Nephron (organoid): ENCODE results near the gene LRRC4C.

Experiments used
- H3K27ac Mint-ChIP-seq, 3 experiments: 2 replicates each; pipeline ENCODE4 v1.8.0; 2020; ENCODE audit warnings: mixed read lengths in 3 of 3, mild to moderate bottlenecking in 2 of 3, moderate library complexity in 1 of 3
- H3K27me3 Mint-ChIP-seq: 2 replicates; pipeline ENCODE4 v1.8.0; 2021; ENCODE audit warnings: low read depth, mild to moderate bottlenecking, moderate library complexity, mixed read lengths
- H3K36me3 Mint-ChIP-seq: 2 replicates; pipeline ENCODE4 v1.8.0; 2020; ENCODE audit warnings: low read depth, mixed read lengths
- H3K4me1 Mint-ChIP-seq: 2 replicates; pipeline ENCODE4 v1.8.0; 2020; ENCODE audit warnings: mixed read lengths
- H3K4me3 Mint-ChIP-seq, 3 experiments: 2 replicates each; pipeline ENCODE4 v1.8.0; 2020; ENCODE audit warnings: mild to moderate bottlenecking in 3 of 3, mixed read lengths in 3 of 3, moderate library complexity in 2 of 3
- H3K9me3 Mint-ChIP-seq: 2 replicates; pipeline ENCODE4 v1.8.0; 2020; ENCODE audit warnings: mixed read lengths
- CTCF ChIP-seq, 3 experiments: fragments of 200-600 bp; sonication (generic); IDR thresholded peaks; one replicate each; pipeline ENCODE4 v1.5.0; 2021; ENCODE audit warnings: antibody characterized with exemption in 3 of 3; ENCODE audit not compliant: unreplicated experiment in 3 of 3

The LRRC4C gene

GRCh38 chr11:41413843-41414242 lies 45.6 kb downstream of the LRRC4C start:
- TF ChIP-seq CTCF (IDR thresholded peaks at IDR 0.05; ENCODE audit: unreplicated experiment in 3 of 3), result no peak
- H3K27me3 Mint-ChIP-seq, result no peaks in the 10 kb centered on the region

DNA sequence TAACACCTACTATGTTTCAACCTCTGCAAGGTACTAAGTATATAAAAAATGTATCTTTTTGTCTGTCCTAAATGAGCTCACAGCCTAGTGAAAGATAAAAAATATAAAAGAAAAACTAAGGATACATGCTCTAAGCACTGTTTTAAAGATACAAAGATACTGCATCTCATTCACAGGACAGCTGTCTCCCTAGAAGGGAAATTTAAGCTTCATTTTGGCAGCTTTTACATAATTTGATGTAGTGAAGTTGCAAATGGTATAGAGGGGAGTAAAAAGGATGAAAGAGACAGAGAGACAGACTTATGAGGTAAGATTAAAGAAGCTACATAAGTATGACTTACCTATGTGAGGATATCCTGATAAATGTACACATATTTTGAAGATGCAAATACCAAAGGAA lies 53.6 kb downstream of the LRRC4C start:
- H3K36me3 Mint-ChIP-seq, result no peaks in the 10 kb centered on the region
- no peaks in the 10 kb centered on the region for H3K9me3 Mint-ChIP-seq
- H3K27ac Mint-ChIP-seq, result no peak overlapping the region
- no peaks in the 10 kb centered on the region for H3K27me3 Mint-ChIP-seq
- no peak for TF ChIP-seq CTCF (IDR thresholded peaks at IDR 0.05; ENCODE audit: unreplicated experiment in 3 of 3)
- H3K4me3 Mint-ChIP-seq, result no peak overlapping the region
- no peaks in the 10 kb centered on the region for H3K4me1 Mint-ChIP-seq

More at GRCh38 chr11:41413843-41414242, 45.6 kb downstream of the LRRC4C start:
- Mint-ChIP-seq H3K36me3 (no peaks in the 10 kb centered on the region), H3K4me1 (no peaks in the 10 kb centered on the region), H3K9me3 (no peaks in the 10 kb centered on the region), H3K27ac (no peak overlapping the region), H3K4me3 (no peak overlapping the region)

GRCh38 chr11:41404109-41404508 lies 55.3 kb downstream of the LRRC4C start:
- TF ChIP-seq CTCF (IDR thresholded peaks at IDR 0.05; ENCODE audit: unreplicated experiment in 3 of 3), result no peak
- H3K36me3 Mint-ChIP-seq, result no peaks in the 10 kb centered on the region
- peaks cover 14% of the 10 kb centered on the region for H3K4me1 Mint-ChIP-seq
- no peak overlapping the region for H3K4me3 Mint-ChIP-seq
- H3K27ac Mint-ChIP-seq, result no peak overlapping the region
- H3K27me3 Mint-ChIP-seq, result no peaks in the 10 kb centered on the region
- no peaks in the 10 kb centered on the region for H3K9me3 Mint-ChIP-seq

- no peaks in the 10 kb centered on the region for H3K36me3 Mint-ChIP-seq
- H3K27me3 Mint-ChIP-seq, result no peaks in the 10 kb centered on the region
- peaks cover 16% of the 10 kb centered on the region for H3K4me1 Mint-ChIP-seq
- H3K9me3 Mint-ChIP-seq, result no peaks in the 10 kb centered on the region
- TF ChIP-seq CTCF (IDR thresholded peaks at IDR 0.05; ENCODE audit: unreplicated experiment in 3 of 3), result no peak
- no peak overlapping the region for H3K4me3 Mint-ChIP-seq
- no peak overlapping the region for H3K27ac Mint-ChIP-seq
These were observed 56.0 kb downstream of the LRRC4C start for GRCh38 chr11:41403458-41403857.

DNA sequence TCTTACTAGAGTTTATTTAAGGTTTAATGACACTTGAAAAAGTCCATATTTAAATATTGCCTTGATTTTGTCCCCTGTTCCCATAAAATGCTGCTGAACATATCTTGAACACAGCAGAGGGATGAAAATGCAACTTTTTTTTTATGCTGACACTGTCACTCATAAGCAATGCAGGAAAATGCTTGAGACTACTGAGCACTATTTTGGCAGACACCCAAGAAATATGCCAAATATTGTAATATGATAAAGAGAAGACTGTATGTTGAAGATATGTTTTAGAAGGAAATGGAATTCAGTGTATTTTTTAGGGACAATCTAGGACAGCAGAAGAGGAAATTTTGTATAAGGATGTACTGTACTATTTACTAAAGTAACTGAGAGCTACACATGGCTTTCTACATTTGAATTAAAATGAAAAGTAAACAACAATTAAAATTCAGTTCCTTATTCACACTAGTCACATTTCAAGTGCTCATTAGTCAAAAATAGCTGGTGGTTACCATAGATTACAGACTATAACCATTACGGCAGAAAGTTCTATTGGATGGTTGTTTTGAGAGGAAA lies 58.6 kb downstream of the LRRC4C start:
- Mint-ChIP-seq H3K27me3 (no peaks in the 10 kb centered on the region), H3K36me3 (no peaks in the 10 kb centered on the region), H3K9me3 (no peaks in the 10 kb centered on the region), H3K27ac (no peak overlapping the region), H3K4me3 (no peak overlapping the region), H3K4me1 (peaks cover 16% of the 10 kb centered on the region)
- no peak for TF ChIP-seq CTCF (IDR thresholded peaks at IDR 0.05; ENCODE audit: unreplicated experiment in 3 of 3)

- Mint-ChIP-seq H3K9me3 (no peaks in the 10 kb centered on the region), H3K27me3 (no peaks in the 10 kb centered on the region), H3K4me1 (peaks cover 16% of the 10 kb centered on the region), H3K27ac (peak overlapping the region in 1 of 3 experiments; percentile 57), H3K4me3 (no peak overlapping the region), H3K36me3 (no peaks in the 10 kb centered on the region)
- TF ChIP-seq CTCF (IDR thresholded peaks at IDR 0.05; ENCODE audit: unreplicated experiment in 3 of 3), result no peak
These were observed 59.3 kb downstream of the LRRC4C start for GRCh38 chr11:41400124-41400523.
